ENCODE results near the gene SLC6A11. TPM values are rescaled to one million over a fixed set of nuclear protein-coding genes. Genes with fewer than 3 reads are reported as not detected.

The SLC6A11 gene
- total RNA-seq, 1 experiment from 2014 or later = 1.5 TPM

DNA sequence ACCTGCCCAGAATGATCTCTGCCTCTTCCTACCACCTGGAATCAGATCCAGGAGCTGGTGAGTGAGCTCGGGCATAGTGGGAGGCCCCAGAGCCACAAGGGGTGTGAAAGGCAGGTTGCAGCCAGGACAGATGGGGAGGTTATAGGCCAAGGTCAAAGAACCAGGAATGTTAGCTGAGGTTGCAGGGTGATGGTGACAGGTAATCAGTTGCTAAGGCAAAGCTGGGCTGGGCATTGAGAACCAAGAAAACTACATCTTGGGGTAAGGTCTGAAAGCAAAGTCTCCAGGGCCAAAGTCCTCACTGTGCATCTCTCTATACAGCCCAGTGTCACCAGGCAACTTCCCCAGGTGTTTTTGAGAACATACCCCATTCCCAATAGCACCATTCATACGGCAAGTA, 38.4 kb upstream of the SLC6A11 start:
- Histone ChIP-seq H4K5ac (ENCODE audit: insufficient read length, low read depth, low read length) (no peak overlapping the region), H2BK15ac (ENCODE audit: low read depth, low read length) (no peak overlapping the region), H3T11ph (ENCODE audit: low read length) (no peak overlapping the region), H2BK12ac (ENCODE audit: insufficient read length, low read depth, low read length) (no peak overlapping the region), H2BK5ac (ENCODE audit: insufficient read length, low read length) (no peak overlapping the region), H3K4me1 (ENCODE audit: insufficient read depth, low read length) (no peaks in the 10 kb centered on the region), H4K8ac (replicated peaks; ENCODE audit: insufficient read length, low read depth, low read length) (no peak overlapping the region), H3K27me3 (ENCODE audit: insufficient read depth, low read length) (no peaks in the 10 kb centered on the region; the same call in 1 of the 2 replicates), H3K14ac (ENCODE audit: insufficient read depth, low read length) (no peak overlapping the region; the same call in 1 of the 2 replicates), H3K23me2 (ENCODE audit: insufficient read length, low read depth, low read length, poor library complexity, severe bottlenecking) (no peaks in the 10 kb centered on the region), H2AK5ac (ENCODE audit: insufficient read length, low read length) (no peak overlapping the region), H3K18ac (ENCODE audit: insufficient read length, low read depth, low read length) (no peak overlapping the region), H3K56ac (ENCODE audit: insufficient read length, low read depth, low read length) (no peak overlapping the region), H4K91ac (ENCODE audit: insufficient read length, low read depth, low read length) (no peak overlapping the region), H4K20me1 (ENCODE audit: control insufficient read depth, insufficient read depth, insufficient read length) (no peaks in the 10 kb centered on the region), H3K9me3 (ENCODE audit: control insufficient read depth, low read depth, low read length) (no peaks in the 10 kb centered on the region), H2BK20ac (ENCODE audit: low read depth, low read length, poor library complexity, severe bottlenecking) (no peak overlapping the region), H3K79me1 (ENCODE audit: insufficient read depth, low read depth, low read length, poor library complexity, severe bottlenecking) (no peaks in the 10 kb centered on the region), H2AFZ (ENCODE audit: low read length) (no peak overlapping the region), H2BK120ac (ENCODE audit: low read depth, low read length, poor library complexity, severe bottlenecking) (no peak overlapping the region), H3K4me2 (ENCODE audit: insufficient read depth, insufficient read length, low read length) (no peak overlapping the region), H3K23ac (ENCODE audit: insufficient read length, low read depth, low read length) (no peak overlapping the region), H3K9ac (ENCODE audit: extremely low read depth, insufficient read length, low read length) (no peak overlapping the region), H3K27ac (ENCODE audit: insufficient read length, low read depth, low read length) (no peak overlapping the region), H3K79me2 (ENCODE audit: insufficient read depth, low read length) (no peaks in the 10 kb centered on the region), H3K4ac (ENCODE audit: low read depth, low read length) (no peak overlapping the region)
- no peaks in the 10 kb centered on the region; a peak in 1 of 5 replicates for H3K9me3 Mint-ChIP-seq
- no peak for TF ChIP-seq CTCF (conservative IDR thresholded peaks at IDR 0.05)
- no peak for DNase-seq
- no peak overlapping the region; a peak in 1 of 7 replicates for H3K27ac Mint-ChIP-seq
- peaks cover 54% of the 10 kb centered on the region for H3K27me3 Mint-ChIP-seq (ENCODE audit: low read depth)
- no peaks in the 10 kb centered on the region for H3K36me3 Mint-ChIP-seq (ENCODE audit: insufficient read depth in 1 of 3, low read depth in 3 of 3)
- no peak overlapping the region for H3K4me3 Mint-ChIP-seq
- H3K4me1 Mint-ChIP-seq = no peaks in the 10 kb centered on the region
- no CpG with 5 or more reads among the region's 2 CpGs for WGBS (ENCODE audit: extremely low coverage, insufficient read length, low lambda C conversion rate)
